Measurements from ENCODE around the gene ING4. TPM values are rescaled to one million over a fixed set of nuclear protein-coding genes. Genes with fewer than 3 reads are reported as not detected.

ING4 gene
- total and polyA plus RNA-seq, 2 experiments from 2014 or later, result 31.7 to 43.5 TPM

- Histone ChIP-seq H3K9ac (no peak overlapping the region), H4K20me1 (ENCODE audit: insufficient read depth) (no peaks in the 10 kb centered on the region; the same call in 1 of the 2 replicates), H3K36me3 (ENCODE audit: low read depth) (peaks cover 11% of the 10 kb centered on the region; the same call in 1 of the 2 replicates), H2AFZ (no peak overlapping the region), H3K9me2 (ENCODE audit: insufficient read depth) (no peaks in the 10 kb centered on the region), H3K27me3 (replicated peaks; ENCODE audit: insufficient read depth) (no peaks in the 10 kb centered on the region), H3K9me3 (ENCODE audit: low read depth) (no peaks in the 10 kb centered on the region), H3K79me2 (ENCODE audit: insufficient read depth) (peaks cover 96% of the 10 kb centered on the region), H3K4me3 (no peak overlapping the region), H3K4me1 (ENCODE audit: insufficient read depth) (peaks cover 12% of the 10 kb centered on the region; the same call in 1 of the 2 replicates), H3K27ac (no peak overlapping the region), H3F3A (ENCODE audit: insufficient read depth) (peaks cover 39% of the 10 kb centered on the region), H3K4me2 (ENCODE audit: unreplicated experiment) (no peak overlapping the region)
- in situ Hi-C loops (cut with MboI), result no loop called here
- 58 to 61% methylated on average over 6 of the region's 6 CpGs for WGBS, 2 experiments (ENCODE audit: low coverage in 1 of 2, low lambda C conversion rate in 2 of 2, missing lambda C conversion rate in 2 of 2)
- DNase-seq, result peak; percentile 59
- no peak for TF ChIP-seq EZH2phosphoT487 (IDR thresholded peaks at IDR 0.05; ENCODE audit: insufficient read depth, low read depth)
- TF ChIP-seq EZH2 (IDR thresholded peaks at IDR 0.05; ENCODE audit: insufficient read depth, poor library complexity, severe bottlenecking), result no peak
These were observed 21.7 kb upstream of the ING4 start for GRCh38 chr12:6684609-6685008.

GRCh38 chr12:6676962-6677361, 14.0 kb upstream of the ING4 start:
- Histone ChIP-seq H3K4me2 (ENCODE audit: unreplicated experiment) (no peak overlapping the region), H2AFZ (no peak overlapping the region), H4K20me1 (ENCODE audit: insufficient read depth) (no peaks in the 10 kb centered on the region), H3K79me2 (ENCODE audit: insufficient read depth) (peaks cover 81% of the 10 kb centered on the region), H3K36me3 (ENCODE audit: low read depth) (peaks cover 52% of the 10 kb centered on the region), H3K9ac (no peak overlapping the region), H3F3A (ENCODE audit: insufficient read depth) (no peaks in the 10 kb centered on the region), H3K4me3 (no peak overlapping the region), H3K27me3 (replicated peaks; ENCODE audit: insufficient read depth) (no peaks in the 10 kb centered on the region), H3K9me2 (ENCODE audit: insufficient read depth) (no peaks in the 10 kb centered on the region), H3K4me1 (ENCODE audit: insufficient read depth) (no peaks in the 10 kb centered on the region), H3K9me3 (ENCODE audit: low read depth) (no peaks in the 10 kb centered on the region), H3K27ac (no peak overlapping the region)
- in situ Hi-C loops (cut with MboI), result no loop called here
- no peak for TF ChIP-seq EZH2 (IDR thresholded peaks at IDR 0.05; ENCODE audit: insufficient read depth, poor library complexity, severe bottlenecking)
- TF ChIP-seq EZH2phosphoT487 (IDR thresholded peaks at IDR 0.05; ENCODE audit: insufficient read depth, low read depth), result no peak
- 89 to 94% methylated on average over 5 of the region's 5 CpGs for WGBS, 2 experiments (ENCODE audit: low coverage in 1 of 2, low lambda C conversion rate in 2 of 2, missing lambda C conversion rate in 2 of 2)
- no peak for DNase-seq

- Histone ChIP-seq H3K27me3 (replicated peaks; ENCODE audit: insufficient read depth) (no peaks in the 10 kb centered on the region), H3K4me3 (no peak overlapping the region), H3K4me2 (ENCODE audit: unreplicated experiment) (no peak overlapping the region), H3K36me3 (ENCODE audit: low read depth) (peaks cover 65% of the 10 kb centered on the region), H3K9me2 (ENCODE audit: insufficient read depth) (no peaks in the 10 kb centered on the region), H3F3A (ENCODE audit: insufficient read depth) (no peaks in the 10 kb centered on the region), H3K9ac (no peak overlapping the region), H3K79me2 (ENCODE audit: insufficient read depth) (peaks cover 41% of the 10 kb centered on the region), H2AFZ (no peak overlapping the region), H4K20me1 (ENCODE audit: insufficient read depth) (no peaks in the 10 kb centered on the region), H3K9me3 (ENCODE audit: low read depth) (no peaks in the 10 kb centered on the region), H3K27ac (no peak overlapping the region), H3K4me1 (ENCODE audit: insufficient read depth) (no peaks in the 10 kb centered on the region)
- no peak for DNase-seq
- 92 to 95% methylated on average over 6 to 18 of the region's 18 CpGs for WGBS, 2 experiments (ENCODE audit: low coverage in 1 of 2, low lambda C conversion rate in 2 of 2, missing lambda C conversion rate in 2 of 2)
- TF ChIP-seq EZH2 (IDR thresholded peaks at IDR 0.05; ENCODE audit: insufficient read depth, poor library complexity, severe bottlenecking), result no peak
- no peak for TF ChIP-seq EZH2phosphoT487 (IDR thresholded peaks at IDR 0.05; ENCODE audit: insufficient read depth, low read depth)
- in situ Hi-C loops (cut with MboI), result no loop called here
These were observed 9.2 kb upstream of the ING4 start for GRCh38 chr12:6672143-6672542.

- no peak overlapping the region for H3K9ac ChIP-seq
- WGBS, 2 experiments (ENCODE audit: low coverage in 1 of 2, low lambda C conversion rate in 2 of 2, missing lambda C conversion rate in 2 of 2), result 91 to 92% methylated on average over 8 of the region's 8 CpGs
- DNase-seq, result peak; percentile 3
- H3F3A ChIP-seq (ENCODE audit: insufficient read depth), result peaks cover 28% of the 10 kb centered on the region
- H3K79me2 ChIP-seq (ENCODE audit: insufficient read depth), result peaks cover 9% of the 10 kb centered on the region
- no peaks in the 10 kb centered on the region for H4K20me1 ChIP-seq (ENCODE audit: insufficient read depth)
- no peaks in the 10 kb centered on the region for H3K4me1 ChIP-seq (ENCODE audit: insufficient read depth)
- no peaks in the 10 kb centered on the region for H3K9me3 ChIP-seq (ENCODE audit: low read depth)
- TF ChIP-seq EZH2phosphoT487 (IDR thresholded peaks at IDR 0.05; ENCODE audit: insufficient read depth, low read depth) (no peak), EZH2 (IDR thresholded peaks at IDR 0.05; ENCODE audit: insufficient read depth, poor library complexity, severe bottlenecking) (no peak)
- H3K4me2 ChIP-seq (ENCODE audit: unreplicated experiment), result no peak overlapping the region
- H3K36me3 ChIP-seq (ENCODE audit: low read depth), result peaks cover 48% of the 10 kb centered on the region
- H2AFZ ChIP-seq, result no peak overlapping the region
- no peak overlapping the region for H3K4me3 ChIP-seq
- in situ Hi-C loops (cut with MboI), result no loop called here
- no peak overlapping the region for H3K27ac ChIP-seq
- H3K9me2 ChIP-seq (ENCODE audit: insufficient read depth), result no peaks in the 10 kb centered on the region
- no peaks in the 10 kb centered on the region for H3K27me3 ChIP-seq (replicated peaks; ENCODE audit: insufficient read depth)
These were observed 4.8 kb upstream of the ING4 start for GRCh38 chr12:6667559-6668210.

Data from GM23248 (cell line).